HepG2 (cell line): Measurements from ENCODE around the gene CHMP1A. TPM values are rescaled to one million over a fixed set of nuclear protein-coding genes. Genes with fewer than 3 reads are reported as not detected.
A peak's percentile ranks its signal among the peaks of the same experiment; 100 is the strongest.

Experiments
- AGO2 ChIP-seq: fragments of 200-400 bp; formaldehyde crosslinking; optimal IDR thresholded peaks from 2 replicates; pipeline ENCODE3; 2017; ENCODE audit warnings: mild to moderate bottlenecking, low read depth, low read length, moderate library complexity
- BRCA1 ChIP-seq: sonication (generic); formaldehyde crosslinking; IDR thresholded peaks from 2 replicates; pipeline ENCODE4 v1.4.0; 2020; ENCODE audit warnings: missing genetic modification reagents
- DPF2 ChIP-seq: sonication (generic); formaldehyde crosslinking; IDR thresholded peaks from 2 replicates; pipeline ENCODE4 v1.4.0; 2020; ENCODE audit warnings: mild to moderate bottlenecking, low read depth, missing genetic modification reagents, borderline replicate concordance
- DR1 ChIP-seq: sonication (generic); formaldehyde crosslinking; IDR thresholded peaks from 2 replicates; pipeline ENCODE4 v1.8.0; 2021; ENCODE audit warnings: mild to moderate bottlenecking, missing genetic modification reagents, inconsistent platforms
- ELF1 ChIP-seq: sonication (generic); formaldehyde crosslinking; IDR thresholded peaks from 2 replicates; pipeline ENCODE4 v1.4.0; 2020; ENCODE audit warnings: missing genetic modification reagents
- FOXK1 ChIP-seq: sonication (generic); formaldehyde crosslinking; IDR thresholded peaks from 2 replicates; pipeline ENCODE4 v1.4.0; 2020; ENCODE audit warnings: low read depth, missing genetic modification reagents, borderline replicate concordance
- GPN1 ChIP-seq: sonication (generic); formaldehyde crosslinking; IDR thresholded peaks from 2 replicates; pipeline ENCODE4 v1.5.1; 2020; ENCODE audit warnings: missing genetic modification reagents, borderline replicate concordance
- HHEX ChIP-seq: IDR thresholded peaks from 2 replicates; pipeline ENCODE4 v1.6.1; 2016; ENCODE audit warnings: control low read depth
- JARID2 ChIP-seq: sonication (generic); formaldehyde crosslinking; IDR thresholded peaks from 2 replicates; pipeline ENCODE4 v1.8.1; 2023; ENCODE audit warnings: missing genetic modification reagents, inconsistent platforms; ENCODE audit not compliant: insufficient replicate concordance
- KLF9 ChIP-seq: IDR thresholded peaks from 2 replicates; pipeline ENCODE4 v1.6.1; 2016; ENCODE audit warnings: low read depth
- MXD1 ChIP-seq: sonication (generic); formaldehyde crosslinking; IDR thresholded peaks from 2 replicates; pipeline ENCODE4 v1.4.0; 2020; ENCODE audit warnings: mild to moderate bottlenecking, missing genetic modification reagents
- NR1H2 ChIP-seq: sonication (generic); formaldehyde crosslinking; IDR thresholded peaks from 2 replicates; pipeline ENCODE4 v1.8.1; 2022; ENCODE audit warnings: low read depth, missing genetic modification reagents, borderline replicate concordance
- PBX2 ChIP-seq: IDR thresholded peaks from 2 replicates; pipeline ENCODE4 v1.6.1; 2016; ENCODE audit warnings: control low read depth
- PHF20 ChIP-seq: sonication (generic); formaldehyde crosslinking; IDR thresholded peaks from 2 replicates; pipeline ENCODE4 v1.5.0; 2020; ENCODE audit warnings: mild to moderate bottlenecking, missing genetic modification reagents
- SRY ChIP-seq: sonication (generic); formaldehyde crosslinking; IDR thresholded peaks from 2 replicates; pipeline ENCODE4 v1.8.0; 2022; ENCODE audit warnings: mild to moderate bottlenecking, missing genetic modification reagents
- SYNCRIP ChIP-seq: fragments of 200-400 bp; formaldehyde crosslinking; IDR thresholded peaks from 2 replicates; pipeline ENCODE4 v1.6.1; 2018; ENCODE audit warnings: mild to moderate bottlenecking, low read depth, low read length; ENCODE audit not compliant: insufficient read depth
- THAP7 ChIP-seq: sonication (generic); formaldehyde crosslinking; IDR thresholded peaks from 2 replicates; pipeline ENCODE4 v1.8.1; 2023; ENCODE audit warnings: mild to moderate bottlenecking, missing genetic modification reagents
- ZNF350 ChIP-seq: sonication (generic); formaldehyde crosslinking; IDR thresholded peaks from 2 replicates; pipeline ENCODE4 v1.4.0; 2020; ENCODE audit warnings: mild to moderate bottlenecking, low read depth, missing genetic modification reagents, borderline replicate concordance
- ZNF496 ChIP-seq: sonication (generic); formaldehyde crosslinking; IDR thresholded peaks from 2 replicates; pipeline ENCODE4 v1.8.1; 2023; ENCODE audit warnings: mild to moderate bottlenecking, moderate library complexity, missing genetic modification reagents; ENCODE audit not compliant: insufficient replicate concordance
- ZNF546 ChIP-seq: sonication (generic); formaldehyde crosslinking; conservative IDR thresholded peaks from 2 replicates; pipeline ENCODE4 v1.8.1; 2023; ENCODE audit warnings: mild to moderate bottlenecking, missing genetic modification reagents
- ZNF776 ChIP-seq: sonication (generic); formaldehyde crosslinking; IDR thresholded peaks from 2 replicates; pipeline ENCODE4 v1.4.0; 2020; ENCODE audit warnings: mild to moderate bottlenecking, missing genetic modification reagents
- ZNF850 ChIP-seq: sonication (generic); formaldehyde crosslinking; conservative IDR thresholded peaks from 2 replicates; pipeline ENCODE4 v1.9.0; 2021; ENCODE audit warnings: mild to moderate bottlenecking, missing genetic modification reagents
- ZSCAN9 ChIP-seq: IDR thresholded peaks from 2 replicates; pipeline ENCODE4 v1.6.1; 2016; ENCODE audit warnings: borderline replicate concordance
- polyA plus RNA-seq, 8 experiments: library from polyadenylated mRNA; depleted of rRNA in 3 of 8; stranded (reverse) in 7 of 8; unstranded in 1 of 8; fragments of >200 nt; fragmentation: Illumina TruSeq in 4 of 8; extraction: Trizol in 4 of 8; gene quantifications; 2 replicates each; pipeline versions ENCODE4 v1.2.1 to v1.2.3, GENCODE V29; 2011 to 2016; ENCODE audit warnings: low read depth in 4 of 8, missing spikeins in 1 of 8, mixed read lengths in 1 of 8; ENCODE audit not compliant: insufficient read depth in 1 of 8
- total RNA-seq, 5 experiments: library from RNA; depleted of rRNA; stranded (reverse); fragments of >200 nt; fragmentation: Illumina TruSeq; extraction: Trizol; gene quantifications; 2 replicates each; pipeline ENCODE4 v1.2.3, GENCODE V29; 2016; ENCODE audit warnings: low read depth in 1 of 5
- TF ChIP-seq, protein P1 (sequence below): fragments of 450-650 bp; IDR thresholded peaks from 2 replicates; pipeline ENCODE4 v1.6.1; 2017

CHMP1A gene
- total and polyA plus RNA-seq, 2 of the 13 experiments (the other 11 are each of a cell fraction or from before 2014, with no cell fraction given): 69.4 to 73.3 TPM

DNA sequence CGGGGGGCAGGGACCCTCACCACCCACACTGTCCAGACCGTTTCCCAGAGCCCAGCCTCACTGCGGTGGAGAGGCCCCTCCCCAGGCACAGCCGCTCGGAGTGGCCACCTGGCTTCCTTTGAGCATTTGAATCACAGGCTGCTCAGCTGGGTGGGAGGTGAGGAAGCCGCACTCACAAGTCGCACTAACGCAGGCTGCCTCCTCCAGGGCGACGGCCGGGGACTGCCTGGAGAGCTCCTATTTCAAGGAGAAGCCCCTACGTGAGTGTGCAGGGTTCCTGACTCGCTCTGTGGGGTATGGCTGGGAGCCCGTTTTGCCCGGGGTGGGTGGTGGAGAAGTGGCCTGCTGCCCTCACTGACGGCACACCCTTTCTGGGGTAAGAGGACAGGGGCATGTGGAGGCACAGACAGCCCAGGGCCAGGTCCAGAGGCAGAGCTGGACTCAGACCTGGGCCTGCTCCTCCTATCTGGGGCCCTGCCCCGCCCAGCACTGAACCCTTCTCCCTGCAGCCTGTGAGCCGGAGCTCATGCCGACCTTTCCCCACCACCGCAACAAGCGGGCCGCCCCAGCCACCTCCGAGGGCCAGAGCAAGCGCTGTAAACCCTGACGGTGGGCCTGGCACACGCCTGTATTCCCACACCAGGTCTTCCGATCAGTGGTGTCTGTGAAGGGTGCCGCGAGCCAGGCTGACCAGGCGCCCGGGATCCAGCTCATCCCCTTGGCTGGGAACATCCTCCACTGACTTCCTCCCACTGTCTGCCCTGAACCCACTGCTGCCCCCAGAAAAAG lies 37.8 kb upstream of the CHMP1A start (continued):
- peak; percentile 99 for TF ChIP-seq AGO2
- no peak for TF ChIP-seq MXD1 (CRISPR knock-in tag)
- no peak for TF ChIP-seq DR1 (CRISPR knock-in tag)
- peak; percentile 17; the same call in 1 of the 2 replicates for TF ChIP-seq ZNF776 (CRISPR knock-in tag)
- TF ChIP-seq ZNF546 (CRISPR knock-in tag): no peak
- no peak for TF ChIP-seq GPN1
- no peak for TF ChIP-seq ZSCAN9 (CRISPR knock-in tag)
- TF ChIP-seq DPF2 (CRISPR knock-in tag): no peak
- no peak for TF ChIP-seq FOXK1 (CRISPR knock-in tag)
- no peak for TF ChIP-seq JARID2 (CRISPR knock-in tag)
- no peak for TF ChIP-seq ZNF496 (CRISPR knock-in tag)
- no peak for TF ChIP-seq KLF9 (CRISPR knock-in tag)
- no peak for TF ChIP-seq NR1H2 (CRISPR knock-in tag)
- no peak for TF ChIP-seq PHF20 (CRISPR knock-in tag)
- TF ChIP-seq, protein P1, sequence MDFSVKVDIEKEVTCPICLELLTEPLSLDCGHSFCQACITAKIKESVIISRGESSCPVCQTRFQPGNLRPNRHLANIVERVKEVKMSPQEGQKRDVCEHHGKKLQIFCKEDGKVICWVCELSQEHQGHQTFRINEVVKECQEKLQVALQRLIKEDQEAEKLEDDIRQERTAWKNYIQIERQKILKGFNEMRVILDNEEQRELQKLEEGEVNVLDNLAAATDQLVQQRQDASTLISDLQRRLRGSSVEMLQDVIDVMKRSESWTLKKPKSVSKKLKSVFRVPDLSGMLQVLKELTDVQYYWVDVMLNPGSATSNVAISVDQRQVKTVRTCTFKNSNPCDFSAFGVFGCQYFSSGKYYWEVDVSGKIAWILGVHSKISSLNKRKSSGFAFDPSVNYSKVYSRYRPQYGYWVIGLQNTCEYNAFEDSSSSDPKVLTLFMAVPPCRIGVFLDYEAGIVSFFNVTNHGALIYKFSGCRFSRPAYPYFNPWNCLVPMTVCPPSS: no peak
- TF ChIP-seq HHEX (CRISPR knock-in tag): no peak
- TF ChIP-seq ZNF350 (CRISPR knock-in tag): peak; percentile 72
- TF ChIP-seq SRY (CRISPR knock-in tag): no peak; the same call in 1 of the 2 replicates
- no peak for TF ChIP-seq ZNF850 (CRISPR knock-in tag)
- no peak for TF ChIP-seq SYNCRIP
- no peak for TF ChIP-seq ELF1 (CRISPR knock-in tag)
- TF ChIP-seq PBX2 (CRISPR knock-in tag): no peak
- TF ChIP-seq THAP7 (CRISPR knock-in tag): peak; percentile 29; the same call in 1 of the 2 replicates
- TF ChIP-seq BRCA1: no peak
